ENCODE measurements around the gene MYH4. TPM values are rescaled to one million over a fixed set of nuclear protein-coding genes. Genes with fewer than 3 reads are reported as not detected.
A peak's percentile ranks its signal among the peaks of the same experiment; 100 is the strongest.

MYH4 gene
- total RNA-seq, 1 experiment from 2014 or later: not detected

GRCh38 chr17:10403589-10403988, 65.8 kb downstream of the MYH4 start (continued):
- TF ChIP-seq, protein P1, sequence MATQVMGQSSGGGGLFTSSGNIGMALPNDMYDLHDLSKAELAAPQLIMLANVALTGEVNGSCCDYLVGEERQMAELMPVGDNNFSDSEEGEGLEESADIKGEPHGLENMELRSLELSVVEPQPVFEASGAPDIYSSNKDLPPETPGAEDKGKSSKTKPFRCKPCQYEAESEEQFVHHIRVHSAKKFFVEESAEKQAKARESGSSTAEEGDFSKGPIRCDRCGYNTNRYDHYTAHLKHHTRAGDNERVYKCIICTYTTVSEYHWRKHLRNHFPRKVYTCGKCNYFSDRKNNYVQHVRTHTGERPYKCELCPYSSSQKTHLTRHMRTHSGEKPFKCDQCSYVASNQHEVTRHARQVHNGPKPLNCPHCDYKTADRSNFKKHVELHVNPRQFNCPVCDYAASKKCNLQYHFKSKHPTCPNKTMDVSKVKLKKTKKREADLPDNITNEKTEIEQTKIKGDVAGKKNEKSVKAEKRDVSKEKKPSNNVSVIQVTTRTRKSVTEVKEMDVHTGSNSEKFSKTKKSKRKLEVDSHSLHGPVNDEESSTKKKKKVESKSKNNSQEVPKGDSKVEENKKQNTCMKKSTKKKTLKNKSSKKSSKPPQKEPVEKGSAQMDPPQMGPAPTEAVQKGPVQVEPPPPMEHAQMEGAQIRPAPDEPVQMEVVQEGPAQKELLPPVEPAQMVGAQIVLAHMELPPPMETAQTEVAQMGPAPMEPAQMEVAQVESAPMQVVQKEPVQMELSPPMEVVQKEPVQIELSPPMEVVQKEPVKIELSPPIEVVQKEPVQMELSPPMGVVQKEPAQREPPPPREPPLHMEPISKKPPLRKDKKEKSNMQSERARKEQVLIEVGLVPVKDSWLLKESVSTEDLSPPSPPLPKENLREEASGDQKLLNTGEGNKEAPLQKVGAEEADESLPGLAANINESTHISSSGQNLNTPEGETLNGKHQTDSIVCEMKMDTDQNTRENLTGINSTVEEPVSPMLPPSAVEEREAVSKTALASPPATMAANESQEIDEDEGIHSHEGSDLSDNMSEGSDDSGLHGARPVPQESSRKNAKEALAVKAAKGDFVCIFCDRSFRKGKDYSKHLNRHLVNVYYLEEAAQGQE (IDR thresholded peaks at IDR 0.05; ENCODE audit: low read depth): no peak
- TF ChIP-seq EGR1 (IDR thresholded peaks at IDR 0.05; ENCODE audit: low read depth): no peak
- no peak for TF ChIP-seq CBX3 (IDR thresholded peaks at IDR 0.05; ENCODE audit: low read depth)

DNA sequence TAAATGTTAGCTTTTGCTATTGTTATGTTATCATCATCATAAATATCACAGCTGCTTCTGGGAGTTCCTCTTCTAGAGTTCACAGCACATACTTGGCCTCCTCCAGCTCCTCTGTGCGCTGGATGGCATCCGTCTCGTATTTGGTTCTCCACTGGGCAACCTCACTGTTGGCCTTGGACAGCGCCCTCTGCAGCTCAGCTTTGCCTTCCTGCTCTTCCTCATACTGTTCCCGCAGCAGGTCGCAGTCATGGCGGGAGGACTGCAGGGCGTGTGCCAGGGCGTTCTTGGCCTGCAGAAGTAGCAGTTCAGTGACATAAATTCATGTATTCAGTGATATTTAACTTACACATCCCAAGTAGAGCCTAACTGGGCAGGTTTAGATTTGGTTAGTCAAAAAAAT, 71.0 kb downstream of the MYH4 start:
- TF ChIP-seq CTCF (IDR thresholded peaks at IDR 0.05 in 2 of 3, conservative IDR thresholded peaks at IDR 0.05 in 1 of 3; ENCODE audit: borderline replicate concordance in 1 of 3, insufficient read depth in 1 of 3, low read depth in 2 of 3, low read length in 2 of 3) (peak in 2 of 3 experiments; percentile 37 to 46; a peak in 4 of 6 replicates), EGR1 (IDR thresholded peaks at IDR 0.05; ENCODE audit: low read depth) (no peak)
- H3K9me3 ChIP-seq (ENCODE audit: control insufficient read depth in 1 of 2, insufficient read depth in 1 of 2, low read depth in 1 of 2, low read length in 2 of 2): no peaks in the 10 kb centered on the region
- no peaks in the 10 kb centered on the region for H3K9me2 ChIP-seq (ENCODE audit: insufficient read depth)
- no peaks in the 10 kb centered on the region; the same call in 1 of the 2 replicates for H4K20me1 ChIP-seq (ENCODE audit: insufficient read depth)
- no peaks in the 10 kb centered on the region for H3K4me1 ChIP-seq (ENCODE audit: control insufficient read depth in 1 of 2, insufficient read depth in 2 of 2, low read length in 2 of 2)
- no peak overlapping the region for H2AFZ ChIP-seq (ENCODE audit: low read depth, low read length, poor library complexity, severe bottlenecking)
- no peaks in the 10 kb centered on the region for H3K79me2 ChIP-seq (ENCODE audit: insufficient read depth, low read length)
- no peak overlapping the region for H3K4me2 ChIP-seq (ENCODE audit: low read length)
- H3K4me3 ChIP-seq (replicated peaks in 1 of 2; ENCODE audit: low read depth in 1 of 2, low read length in 2 of 2): no peak overlapping the region
- no peaks in the 10 kb centered on the region for H3K27me3 ChIP-seq (ENCODE audit: insufficient read depth, low read length)
- no TSS peak for BruUV-seq (replicated peaks)
- CTCF ChIA-PET: no interaction called here
- intact Hi-C loops (cut with micrococcal nuclease): no loop called here
- no peak for DNase-seq (ENCODE audit: low read depth, low spot score)
- H3K36me3 ChIP-seq (ENCODE audit: control insufficient read depth in 1 of 2, insufficient read depth in 2 of 2, low read length in 2 of 2): no peaks in the 10 kb centered on the region
- H3K9ac ChIP-seq (ENCODE audit: low read length): no peak overlapping the region
- no peak for ATAC-seq
- POLR2A ChIA-PET: no interaction called here
- RAD21 ChIA-PET (ENCODE audit: low non-redundant PET in 1 of 2, low total read pairs in 2 of 2, uncharacterized antibody in 2 of 2, unreplicated experiment in 2 of 2): no interaction called here
- no peak overlapping the region for H3K27ac ChIP-seq (ENCODE audit: low read depth, low read length)
